ENCODE data around the gene PRPF6. TPM values are rescaled to one million over a fixed set of nuclear protein-coding genes. Genes with fewer than 3 reads are reported as not detected.
A peak's percentile ranks its signal among the peaks of the same experiment; 100 is the strongest.

PRPF6 gene
- total and polyA plus RNA-seq, 2 of the 13 experiments (the other 11 are each of a cell fraction or from before 2014, with no cell fraction given) = 63.7 to 101 TPM

- TF ChIP-seq HMG20A (CRISPR knock-in tag; IDR thresholded peaks at IDR 0.05; ENCODE audit: borderline replicate concordance) (0 out of 2 replicates have a peak, but pooled peaks have one; percentile 8), GATA4 (IDR thresholded peaks at IDR 0.05; ENCODE audit: borderline replicate concordance, low read depth) (no peak; the same call in 1 of the 2 replicates), STAT5B (CRISPR knock-in tag; IDR thresholded peaks at IDR 0.05) (peak; percentile 12; the same call in 1 of the 2 replicates), HHEX (CRISPR knock-in tag; IDR thresholded peaks at IDR 0.05) (no peak), GATAD2A (CRISPR knock-in tag; IDR thresholded peaks at IDR 0.05) (peak; percentile 85), STAT6 (CRISPR knock-in tag; IDR thresholded peaks at IDR 0.05; ENCODE audit: borderline replicate concordance) (0 out of 2 replicates have a peak, but pooled peaks have one; percentile 12), ZNF563 (CRISPR knock-in tag; IDR thresholded peaks at IDR 0.05) (peak; percentile 22; the same call in 1 of the 2 replicates), NR1H2 (CRISPR knock-in tag; IDR thresholded peaks at IDR 0.05; ENCODE audit: borderline replicate concordance, low read depth) (peak; percentile 79; the same call in 1 of the 2 replicates), ZNF616 (CRISPR knock-in tag; IDR thresholded peaks at IDR 0.05; ENCODE audit: low read depth) (0 out of 2 replicates have a peak, but pooled peaks have one; percentile 32), BCL6 (CRISPR knock-in tag; IDR thresholded peaks at IDR 0.05) (peak; percentile 51), ZNF207 (IDR thresholded peaks at IDR 0.05; ENCODE audit: borderline replicate concordance) (no peak), ZNF558 (CRISPR knock-in tag; IDR thresholded peaks at IDR 0.05; ENCODE audit: borderline replicate concordance) (peak; percentile 53; the same call in 1 of the 2 replicates), EP300 (IDR thresholded peaks at IDR 0.05; ENCODE audit: low read depth in 2 of 2, low read length in 2 of 2) (peak; percentile 49 to 61; a peak in 3 of 4 replicates), EP300 (CRISPR knock-in tag; IDR thresholded peaks at IDR 0.05; ENCODE audit: borderline replicate concordance) (peak; percentile 42), MEIS1 (CRISPR knock-in tag; IDR thresholded peaks at IDR 0.05; ENCODE audit: borderline replicate concordance) (0 out of 2 replicates have a peak, but pooled peaks have one; percentile 64), ZSCAN25 (CRISPR knock-in tag; IDR thresholded peaks at IDR 0.05) (peak; percentile 82; the same call in 1 of the 2 replicates), SIN3A (IDR thresholded peaks at IDR 0.05; ENCODE audit: borderline replicate concordance, low read depth, low read length) (peak; percentile 91)
- TF ChIP-seq, protein P1, sequence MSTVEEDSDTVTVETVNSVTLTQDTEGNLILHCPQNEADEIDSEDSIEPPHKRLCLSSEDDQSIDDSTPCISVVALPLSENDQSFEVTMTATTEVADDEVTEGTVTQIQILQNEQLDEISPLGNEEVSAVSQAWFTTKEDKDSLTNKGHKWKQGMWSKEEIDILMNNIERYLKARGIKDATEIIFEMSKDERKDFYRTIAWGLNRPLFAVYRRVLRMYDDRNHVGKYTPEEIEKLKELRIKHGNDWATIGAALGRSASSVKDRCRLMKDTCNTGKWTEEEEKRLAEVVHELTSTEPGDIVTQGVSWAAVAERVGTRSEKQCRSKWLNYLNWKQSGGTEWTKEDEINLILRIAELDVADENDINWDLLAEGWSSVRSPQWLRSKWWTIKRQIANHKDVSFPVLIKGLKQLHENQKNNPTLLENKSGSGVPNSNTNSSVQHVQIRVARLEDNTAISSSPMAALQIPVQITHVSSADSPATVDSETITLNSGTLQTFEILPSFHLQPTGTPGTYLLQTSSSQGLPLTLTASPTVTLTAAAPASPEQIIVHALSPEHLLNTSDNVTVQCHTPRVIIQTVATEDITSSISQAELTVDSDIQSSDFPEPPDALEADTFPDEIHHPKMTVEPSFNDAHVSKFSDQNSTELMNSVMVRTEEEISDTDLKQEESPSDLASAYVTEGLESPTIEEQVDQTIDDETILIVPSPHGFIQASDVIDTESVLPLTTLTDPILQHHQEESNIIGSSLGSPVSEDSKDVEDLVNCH (CRISPR knock-in tag; IDR thresholded peaks at IDR 0.05) = no peak
Measured at GRCh38 chr20:64053841-64054661, 73.1 kb downstream of the PRPF6 start (continued).

Data from HepG2 (cell line).